GM18870 (cell line): ENCODE results near the gene KIR3DL3.
"Not testable (repeated sequence)": the region's sequence is repeated elsewhere in the genome, so short reads cannot be mapped to it uniquely, and the experiment has no call there.

Experiments
- ATAC-seq: cut with Tn5 transposase; IDR thresholded peaks from one replicate; pipeline ENCODE4 v1.9.1; 2021; ENCODE audit warnings: moderate library complexity; ENCODE audit not compliant: unreplicated experiment

The KIR3DL3 gene

GRCh38 chr19:54729416-54730188 is 5.4 kb downstream of the KIR3DL3 start:
- ATAC-seq: no peak

GRCh38 chr19:54731191-54731590 is 6.9 kb downstream of the KIR3DL3 start:
- ATAC-seq: no peak

DNA sequence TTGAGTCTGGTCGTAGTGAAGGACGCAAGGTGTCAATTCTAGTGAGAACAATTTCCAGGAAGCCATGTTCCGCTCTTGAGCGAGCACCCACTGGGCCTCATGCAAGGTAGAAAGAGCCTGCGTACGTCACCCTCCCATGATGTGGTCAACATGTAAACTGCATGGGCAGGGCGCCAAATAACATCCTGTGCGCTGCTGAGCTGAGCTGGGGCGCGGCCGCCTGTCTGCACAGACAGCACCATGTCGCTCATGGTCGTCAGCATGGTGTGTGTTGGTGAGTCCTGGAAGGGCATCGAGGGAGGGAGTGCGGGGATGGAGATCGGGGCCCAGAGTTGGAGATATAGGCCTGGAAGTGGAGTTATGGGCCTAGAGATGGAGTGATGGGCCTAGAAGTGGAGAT is 14.1 kb downstream of the KIR3DL3 start, which contains the start of gene KIR2DL3:
TSS of gene KIR2DL3 (plus strand) at position 208 of the 400 bp plus-strand sequence. CDS start at position 241, 33 bp downstream.
- not testable (repeated sequence) for ATAC-seq

GRCh38 chr19:54738715-54739114 is 14.5 kb downstream of the KIR3DL3 start:
- no peak for ATAC-seq

GRCh38 chr19:54739587-54740497 is 15.6 kb downstream of the KIR3DL3 start:
- no peak for ATAC-seq

- not testable (repeated sequence) for ATAC-seq
These were observed 17.7 kb downstream of the KIR3DL3 start for GRCh38 chr19:54741950-54742349.

DNA sequence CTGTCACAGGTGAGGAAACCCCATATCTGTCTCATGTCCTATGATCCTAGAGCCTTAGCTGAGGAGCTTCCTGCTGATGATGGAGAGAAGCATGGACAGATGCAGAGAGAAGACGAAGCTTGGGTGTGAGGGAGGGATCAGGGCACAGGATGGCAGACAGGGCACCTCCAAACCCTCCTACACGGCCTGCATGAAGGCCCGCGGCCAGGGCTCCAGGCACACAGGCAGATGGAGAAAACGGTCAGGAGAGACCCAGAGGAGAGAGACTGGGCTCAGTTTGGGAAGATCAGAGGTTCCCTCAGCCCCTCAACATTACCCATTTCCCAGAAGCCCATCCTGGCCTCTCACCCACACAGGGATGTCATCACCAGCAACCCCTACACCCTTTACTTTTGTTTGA is 19.8 kb downstream of the KIR3DL3 start:
- ATAC-seq: not testable (repeated sequence)

GRCh38 chr19:54747614-54748322 is 23.5 kb downstream of the KIR3DL3 start:
- ATAC-seq: not testable (repeated sequence)

GRCh38 chr19:54750276-54750675 is 26.0 kb downstream of the KIR3DL3 start:
- ATAC-seq: not testable (repeated sequence)

DNA sequence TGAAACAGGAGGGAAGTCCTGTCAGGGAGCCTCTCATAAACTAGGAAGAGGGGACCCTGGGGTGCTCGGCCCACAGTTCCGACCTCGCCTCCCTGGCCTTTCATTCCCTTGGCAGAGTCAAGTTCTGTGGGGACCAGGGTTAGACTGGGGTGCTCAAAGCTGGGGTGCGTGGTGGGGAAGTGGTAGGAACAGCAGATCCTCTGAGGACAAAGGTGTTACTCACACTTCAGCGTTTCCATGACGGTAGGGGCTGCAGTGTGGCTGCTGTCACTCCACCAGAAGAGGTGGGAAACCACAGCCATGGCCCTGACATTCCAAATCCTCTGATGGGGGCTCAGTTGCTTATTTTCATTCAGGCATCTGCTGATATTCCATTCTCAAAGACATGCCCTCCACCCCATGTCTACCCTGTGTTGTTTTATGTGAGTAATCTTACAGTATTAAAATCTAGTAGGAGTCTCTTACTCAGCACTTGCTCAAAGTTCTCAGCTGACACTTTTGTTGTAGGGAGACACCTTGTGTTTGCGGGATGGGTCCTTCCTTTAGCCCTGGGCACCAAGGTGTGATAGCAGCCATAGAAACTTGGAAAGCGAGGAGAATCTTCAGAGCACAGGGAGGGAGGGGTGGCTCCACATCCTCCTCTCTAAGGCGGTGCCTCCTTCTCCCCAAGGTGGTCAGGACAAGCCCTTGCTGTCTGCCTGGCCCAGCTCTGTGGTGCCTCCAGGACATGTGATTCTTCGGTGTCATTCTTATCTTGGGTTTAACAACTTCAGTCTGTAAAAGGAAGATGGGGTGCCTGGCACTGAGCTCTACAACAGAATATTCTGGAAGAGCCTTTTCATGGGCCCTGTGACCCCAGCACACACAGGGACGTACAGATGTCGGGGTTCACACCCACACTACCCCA is 32.2 kb downstream of the KIR3DL3 start:
- not testable (repeated sequence) for ATAC-seq

GRCh38 chr19:54758577-54758976 is 34.3 kb downstream of the KIR3DL3 start:
- ATAC-seq: not testable (repeated sequence)

DNA sequence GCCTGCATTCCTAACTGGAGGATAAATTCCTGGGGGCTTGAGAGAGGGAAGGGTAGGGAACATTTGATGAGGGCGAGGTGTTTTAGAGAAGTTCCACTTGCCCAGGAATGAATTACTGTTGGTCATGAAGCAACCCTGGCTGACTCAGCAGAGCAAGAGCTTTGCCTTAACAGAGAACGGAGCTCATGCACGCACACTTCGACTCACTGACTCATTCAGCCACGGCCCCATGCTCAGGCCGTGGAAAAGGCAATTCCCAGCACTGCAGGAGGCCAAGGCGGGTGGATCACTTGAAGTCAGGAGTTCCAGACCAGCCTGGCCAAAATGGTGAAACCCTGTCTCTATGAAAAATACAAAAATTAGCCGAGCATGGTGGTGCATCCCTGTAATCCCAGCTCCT is 40.0 kb downstream of the KIR3DL3 start:
- not testable (repeated sequence) for ATAC-seq

- not testable (repeated sequence) for ATAC-seq
These were observed 42.2 kb downstream of the KIR3DL3 start for GRCh38 chr19:54766464-54766863.

DNA sequence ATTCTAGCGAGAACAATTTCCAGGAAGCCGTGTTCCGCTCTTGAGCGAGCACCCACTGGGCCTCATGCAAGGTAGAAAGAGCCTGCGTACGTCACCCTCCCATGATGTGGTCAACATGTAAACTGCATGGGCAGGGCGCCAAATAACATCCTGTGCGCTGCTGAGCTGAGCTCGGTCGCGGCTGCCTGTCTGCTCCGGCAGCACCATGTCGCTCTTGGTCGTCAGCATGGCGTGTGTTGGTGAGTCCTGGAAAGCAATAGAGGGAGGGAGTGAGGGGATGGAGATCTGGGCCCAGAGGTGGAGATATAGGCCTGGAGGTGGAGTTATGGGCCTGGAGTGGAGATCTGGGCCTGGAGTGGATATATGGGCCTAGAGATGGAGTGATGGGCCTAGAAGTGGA is 45.4 kb downstream of the KIR3DL3 start, which contains the start of gene KIR2DL1:
TSS of gene KIR2DL1 (plus strand) at position 148 of the 400 bp plus-strand sequence. CDS start at position 206, 58 bp downstream.
- ATAC-seq: not testable (repeated sequence)

- ATAC-seq: not testable (repeated sequence)
These were observed 46.3 kb downstream of the KIR3DL3 start for GRCh38 chr19:54770511-54770910.

GRCh38 chr19:54771018-54771960 is 47.0 kb downstream of the KIR3DL3 start:
- ATAC-seq: not testable (repeated sequence)

DNA sequence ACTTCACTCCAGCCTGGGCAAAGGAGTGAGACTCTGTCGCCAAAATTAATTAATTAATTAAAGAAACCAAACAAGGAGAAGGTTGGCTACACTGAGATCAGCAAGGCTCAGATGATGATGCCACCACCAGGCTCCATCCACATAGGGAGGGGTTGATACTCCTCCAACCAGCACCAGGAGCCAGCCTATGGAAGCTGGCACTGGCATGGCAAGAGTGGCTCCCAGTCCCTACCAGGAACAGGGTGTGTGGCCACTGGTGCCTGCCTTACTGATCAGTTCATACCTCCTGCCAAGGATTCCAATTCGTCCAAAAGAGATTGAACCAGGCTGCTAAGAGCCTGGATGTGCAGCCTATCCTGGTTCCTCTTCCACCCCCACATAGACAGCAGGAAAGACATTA is 48.4 kb downstream of the KIR3DL3 start:
- not testable (repeated sequence) for ATAC-seq

GRCh38 chr19:54775095-54775815 is 51.0 kb downstream of the KIR3DL3 start:
- ATAC-seq: not testable (repeated sequence)
